MM.1S (cell line): ENCODE data around the gene FGF8.

ENCODE experiments used
- DNase-seq: peaks from one replicate; pipeline ENCODE4 v3.0.0-alpha.2; 2015
- H2AFZ ChIP-seq: fragments of 300-600 bp; sonication (generic); 2 replicates; pipeline ENCODE4 v1.6.0; 2016; ENCODE audit warnings: antibody characterized with exemption, low read length
- H3F3A ChIP-seq: fragments of 300-600 bp; sonication (generic); 2 replicates; pipeline ENCODE4 v1.6.1; 2016; ENCODE audit warnings: mild to moderate bottlenecking, antibody characterized with exemption, low read length, moderate library complexity, mixed read lengths; ENCODE audit not compliant: insufficient read depth
- H3K27ac ChIP-seq: fragments of 300-600 bp; sonication (generic); 2 replicates; pipeline ENCODE4 v1.5.1; 2016; ENCODE audit warnings: mild to moderate bottlenecking, low read length
- H3K27me3 ChIP-seq: fragments of 300-600 bp; sonication (generic); replicated peaks from 2 replicates; pipeline ENCODE4 v1.6.0; 2016; ENCODE audit warnings: low read length; ENCODE audit not compliant: insufficient read depth
- H3K36me3 ChIP-seq: fragments of 300-600 bp; sonication (generic); replicated peaks from 2 replicates; pipeline ENCODE4 v1.6.1; 2016; ENCODE audit warnings: mild to moderate bottlenecking, low read length, mixed read lengths; ENCODE audit not compliant: insufficient read depth
- H3K4me1 ChIP-seq: fragments of 300-600 bp; sonication (generic); 2 replicates; pipeline ENCODE4 v1.6.1; 2016; ENCODE audit warnings: low read length, mixed read lengths
- H3K4me2 ChIP-seq: fragments of 300-600 bp; sonication (generic); 2 replicates; pipeline ENCODE4 v1.6.0; 2016; ENCODE audit warnings: low read depth, low read length
- H3K4me3 ChIP-seq: fragments of 300-600 bp; sonication (generic); 2 replicates; pipeline ENCODE4 v1.5.1; 2016; ENCODE audit warnings: low read length, mixed read lengths
- H3K79me2 ChIP-seq: fragments of 300-600 bp; sonication (generic); 2 replicates; pipeline ENCODE4 v1.6.1; 2016; ENCODE audit warnings: mixed run types, low read length, mixed read lengths
- H3K9ac ChIP-seq: fragments of 300-600 bp; sonication (generic); 2 replicates; pipeline ENCODE4 v1.6.1; 2016; ENCODE audit warnings: low read length, mixed read lengths
- H3K9me2 ChIP-seq: fragments of 300-600 bp; sonication (generic); replicated peaks from 2 replicates; pipeline ENCODE4 v1.6.1; 2016; ENCODE audit warnings: mild to moderate bottlenecking, low read length, mixed read lengths; ENCODE audit not compliant: insufficient read depth
- H3K9me3 ChIP-seq: fragments of 300-600 bp; sonication (generic); replicated peaks from 2 replicates; pipeline ENCODE4 v1.6.1; 2016; ENCODE audit warnings: mild to moderate bottlenecking, low read length, mixed read lengths; ENCODE audit not compliant: insufficient read depth
- H4K20me1 ChIP-seq: fragments of 300-600 bp; sonication (generic); 2 replicates; pipeline ENCODE4 v1.6.1; 2016; ENCODE audit warnings: mild to moderate bottlenecking, low read length, moderate library complexity, mixed read lengths; ENCODE audit not compliant: insufficient read depth
- EZH2 ChIP-seq: fragments of 300-600 bp; sonication (generic); optimal IDR thresholded peaks from 2 replicates; pipeline ENCODE3; 2017; ENCODE audit warnings: low read depth, mild to moderate bottlenecking, antibody characterized with exemption, low read length, mixed read lengths
- EZH2phosphoT487 ChIP-seq: fragments of 300-600 bp; sonication (generic); IDR thresholded peaks from 2 replicates; pipeline ENCODE4 v1.6.1; 2018; ENCODE audit warnings: antibody characterized with exemption, low read length
- TF ChIP-seq, protein P1 (sequence below): fragments of 300-600 bp; sonication (generic); IDR thresholded peaks from 2 replicates; pipeline ENCODE4 v1.5.1; 2016; ENCODE audit warnings: antibody characterized with exemption, low read length, mixed read lengths

Gene FGF8

DNA sequence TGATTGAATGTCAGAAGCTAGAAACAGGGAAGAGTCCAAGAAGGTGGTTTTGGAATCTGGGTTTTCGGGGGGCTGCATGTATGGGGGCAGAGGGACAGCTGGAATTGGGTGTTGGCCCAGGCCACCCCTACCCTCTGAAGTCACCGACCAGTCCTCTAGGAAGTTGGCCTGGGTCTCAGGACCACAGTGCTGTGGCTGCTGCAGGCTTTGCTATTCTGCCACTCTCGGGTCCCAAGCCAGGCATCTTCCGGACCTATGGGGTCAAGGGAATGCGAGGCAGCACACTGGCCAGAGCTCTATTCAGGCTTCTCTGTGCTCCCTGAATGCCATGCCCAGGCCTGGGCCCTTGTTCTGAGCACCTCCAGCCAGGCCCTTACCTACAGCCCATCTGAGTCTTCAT lies 13.2 kb downstream of the FGF8 start:
- no peaks in the 10 kb centered on the region for H3K36me3 ChIP-seq
- no peak for TF ChIP-seq EZH2
- TF ChIP-seq, protein P1, sequence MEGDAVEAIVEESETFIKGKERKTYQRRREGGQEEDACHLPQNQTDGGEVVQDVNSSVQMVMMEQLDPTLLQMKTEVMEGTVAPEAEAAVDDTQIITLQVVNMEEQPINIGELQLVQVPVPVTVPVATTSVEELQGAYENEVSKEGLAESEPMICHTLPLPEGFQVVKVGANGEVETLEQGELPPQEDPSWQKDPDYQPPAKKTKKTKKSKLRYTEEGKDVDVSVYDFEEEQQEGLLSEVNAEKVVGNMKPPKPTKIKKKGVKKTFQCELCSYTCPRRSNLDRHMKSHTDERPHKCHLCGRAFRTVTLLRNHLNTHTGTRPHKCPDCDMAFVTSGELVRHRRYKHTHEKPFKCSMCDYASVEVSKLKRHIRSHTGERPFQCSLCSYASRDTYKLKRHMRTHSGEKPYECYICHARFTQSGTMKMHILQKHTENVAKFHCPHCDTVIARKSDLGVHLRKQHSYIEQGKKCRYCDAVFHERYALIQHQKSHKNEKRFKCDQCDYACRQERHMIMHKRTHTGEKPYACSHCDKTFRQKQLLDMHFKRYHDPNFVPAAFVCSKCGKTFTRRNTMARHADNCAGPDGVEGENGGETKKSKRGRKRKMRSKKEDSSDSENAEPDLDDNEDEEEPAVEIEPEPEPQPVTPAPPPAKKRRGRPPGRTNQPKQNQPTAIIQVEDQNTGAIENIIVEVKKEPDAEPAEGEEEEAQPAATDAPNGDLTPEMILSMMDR: no peak
- no peak for TF ChIP-seq EZH2phosphoT487
- no peaks in the 10 kb centered on the region for H3K9me2 ChIP-seq
- no peaks in the 10 kb centered on the region for H4K20me1 ChIP-seq
- peaks cover 14% of the 10 kb centered on the region for H3K27me3 ChIP-seq
- no peak for DNase-seq
- H2AFZ ChIP-seq: no peak overlapping the region
- H3K4me2 ChIP-seq: no peak overlapping the region
- H3K9ac ChIP-seq: no peak overlapping the region
- H3K79me2 ChIP-seq: no peaks in the 10 kb centered on the region
- H3K9me3 ChIP-seq: no peaks in the 10 kb centered on the region
- no peaks in the 10 kb centered on the region for H3F3A ChIP-seq
- no peaks in the 10 kb centered on the region for H3K4me1 ChIP-seq
- no peak overlapping the region for H3K27ac ChIP-seq
- H3K4me3 ChIP-seq: no peak overlapping the region

DNA sequence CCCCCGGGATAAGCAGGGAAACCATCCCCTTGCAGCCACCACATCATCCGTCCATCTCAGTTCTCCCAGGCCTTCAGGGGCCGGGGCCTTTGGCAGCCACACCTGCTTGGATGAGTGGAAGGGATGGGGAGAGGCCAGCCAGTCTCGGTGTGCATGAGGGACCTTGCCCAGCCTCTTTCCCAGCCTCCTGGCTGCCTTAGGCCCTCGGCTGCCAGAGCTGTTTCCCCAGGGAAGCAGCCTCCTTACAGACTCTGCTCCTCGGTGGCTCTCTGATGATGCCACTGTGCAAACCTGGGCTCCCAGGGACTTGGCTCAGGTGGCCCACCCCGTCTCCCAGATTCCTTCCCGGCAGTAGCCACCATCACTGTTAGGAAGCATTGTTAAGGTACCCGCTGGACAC lies 14.7 kb downstream of the FGF8 start:
- Histone ChIP-seq H3K4me3 (no peak overlapping the region), H3K27me3 (no peaks in the 10 kb centered on the region; the same call in 1 of the 2 replicates), H3K36me3 (no peaks in the 10 kb centered on the region), H2AFZ (no peak overlapping the region), H3K4me1 (no peaks in the 10 kb centered on the region), H3K9ac (no peak overlapping the region), H4K20me1 (no peaks in the 10 kb centered on the region), H3K27ac (no peak overlapping the region), H3K79me2 (no peaks in the 10 kb centered on the region), H3K9me2 (no peaks in the 10 kb centered on the region), H3F3A (no peaks in the 10 kb centered on the region), H3K4me2 (no peak overlapping the region), H3K9me3 (no peaks in the 10 kb centered on the region)
- TF ChIP-seq, protein P1: no peak
- no peak for TF ChIP-seq EZH2phosphoT487
- TF ChIP-seq EZH2: no peak
- no peak for DNase-seq

DNA sequence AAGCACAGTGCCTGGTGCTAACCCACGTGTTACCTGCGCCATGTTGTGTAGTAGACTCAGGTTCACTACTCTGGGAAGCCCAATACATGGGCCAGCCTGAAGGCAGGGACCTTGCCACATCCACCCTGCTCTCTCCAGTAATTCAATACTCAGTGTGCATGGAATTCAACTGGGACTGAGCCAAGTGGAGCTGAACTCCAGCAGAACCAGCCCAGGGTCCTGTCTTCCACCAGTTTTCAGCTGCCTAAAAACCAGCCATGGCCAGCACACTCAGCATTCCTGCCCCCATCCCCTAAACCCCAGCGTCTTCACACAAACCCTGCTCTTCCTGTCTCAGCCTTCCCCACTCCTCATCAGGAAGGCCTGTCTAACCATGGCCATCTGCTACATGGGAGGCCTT lies 15.4 kb downstream of the FGF8 start:
- Histone ChIP-seq H3K9ac (no peak overlapping the region), H3K4me2 (no peak overlapping the region), H4K20me1 (no peaks in the 10 kb centered on the region), H3K9me2 (no peaks in the 10 kb centered on the region), H3K36me3 (no peaks in the 10 kb centered on the region), H3K4me3 (no peak overlapping the region), H3K27ac (no peak overlapping the region), H3K27me3 (no peaks in the 10 kb centered on the region; the same call in 1 of the 2 replicates), H3K4me1 (no peaks in the 10 kb centered on the region), H3F3A (no peaks in the 10 kb centered on the region), H3K9me3 (no peaks in the 10 kb centered on the region), H3K79me2 (no peaks in the 10 kb centered on the region), H2AFZ (no peak overlapping the region)
- no peak for DNase-seq
- TF ChIP-seq, protein P1: no peak
- no peak for TF ChIP-seq EZH2
- no peak for TF ChIP-seq EZH2phosphoT487
